Measurements from ENCODE around the gene KANSL1. TPM values are rescaled to one million over a fixed set of nuclear protein-coding genes. Genes with fewer than 3 reads are reported as not detected.

KANSL1 gene
- total RNA-seq, 1 donor from 2014 or later = 78.5 TPM

GRCh38 chr17:46085522-46085921 lies 107.7 kb downstream of the KANSL1 start:
- Histone ChIP-seq H3K27ac (no peak overlapping the region), H3K4me1 (peaks cover 31% of the 10 kb centered on the region), H3K27me3 (ENCODE audit: low read depth) (no peaks in the 10 kb centered on the region), H3K4me3 (no peak overlapping the region), H3K9me3 (no peaks in the 10 kb centered on the region), H3K36me3 (peaks cover 19% of the 10 kb centered on the region)
- ATAC-seq (no peak), DNase-seq (no peak)
- intact Hi-C loops (cut with DNase I) = no loop called here
- no peak for TF ChIP-seq CTCF (IDR thresholded peaks at IDR 0.05)

- H3K36me3 ChIP-seq = peaks cover 30% of the 10 kb centered on the region
- ATAC-seq (no peak), DNase-seq (no peak)
- H3K4me3 ChIP-seq = no peak overlapping the region
- H3K9me3 ChIP-seq = no peaks in the 10 kb centered on the region
- no peak overlapping the region for H3K27ac ChIP-seq
- no peak for TF ChIP-seq CTCF (IDR thresholded peaks at IDR 0.05)
- H3K27me3 ChIP-seq (ENCODE audit: low read depth) = no peaks in the 10 kb centered on the region
- peaks cover 25% of the 10 kb centered on the region for H3K4me1 ChIP-seq
- intact Hi-C loops (cut with DNase I) = no loop called here
These were observed 111.0 kb downstream of the KANSL1 start for GRCh38 chr17:46082257-46082656.

GRCh38 chr17:46081018-46081320 lies 112.3 kb downstream of the KANSL1 start:
- Histone ChIP-seq H3K4me3 (no peak overlapping the region), H3K36me3 (peaks cover 22% of the 10 kb centered on the region), H3K9me3 (no peaks in the 10 kb centered on the region), H3K4me1 (peaks cover 25% of the 10 kb centered on the region), H3K27me3 (ENCODE audit: low read depth) (no peaks in the 10 kb centered on the region), H3K27ac (no peak overlapping the region)
- no peak for TF ChIP-seq CTCF (IDR thresholded peaks at IDR 0.05)
- ATAC-seq (no peak), DNase-seq (no peak)
- intact Hi-C loops (cut with DNase I) = no loop called here

GRCh38 chr17:46080118-46081017 lies 112.9 kb downstream of the KANSL1 start:
- intact Hi-C loops (cut with DNase I) = no loop called here
- H3K4me3 ChIP-seq = no peak overlapping the region
- TF ChIP-seq CTCF (IDR thresholded peaks at IDR 0.05) = no peak
- DNase-seq (no peak), ATAC-seq (no peak)
- no peak overlapping the region for H3K27ac ChIP-seq
- H3K36me3 ChIP-seq = peaks cover 26% of the 10 kb centered on the region
- peaks cover 25% of the 10 kb centered on the region for H3K4me1 ChIP-seq
- no peaks in the 10 kb centered on the region for H3K27me3 ChIP-seq (ENCODE audit: low read depth)
- H3K9me3 ChIP-seq = no peaks in the 10 kb centered on the region

GRCh38 chr17:46078675-46079074 lies 114.6 kb downstream of the KANSL1 start:
- intact Hi-C loops (cut with DNase I) = no loop called here
- ATAC-seq = no peak
- Histone ChIP-seq H3K9me3 (no peaks in the 10 kb centered on the region), H3K36me3 (peaks cover 28% of the 10 kb centered on the region), H3K27ac (no peak overlapping the region), H3K4me1 (peaks cover 25% of the 10 kb centered on the region), H3K4me3 (no peak overlapping the region), H3K27me3 (ENCODE audit: low read depth) (no peaks in the 10 kb centered on the region)
- DNase-seq = no peak
- TF ChIP-seq CTCF (IDR thresholded peaks at IDR 0.05) = no peak
